ENCODE data around the gene AKAP1. TPM values are rescaled to one million over a fixed set of nuclear protein-coding genes. Genes with fewer than 3 reads are reported as not detected.

AKAP1 gene
- polyA plus RNA-seq, 3 donors: 5.6 to 14.6 (median 6.8) TPM

DNA sequence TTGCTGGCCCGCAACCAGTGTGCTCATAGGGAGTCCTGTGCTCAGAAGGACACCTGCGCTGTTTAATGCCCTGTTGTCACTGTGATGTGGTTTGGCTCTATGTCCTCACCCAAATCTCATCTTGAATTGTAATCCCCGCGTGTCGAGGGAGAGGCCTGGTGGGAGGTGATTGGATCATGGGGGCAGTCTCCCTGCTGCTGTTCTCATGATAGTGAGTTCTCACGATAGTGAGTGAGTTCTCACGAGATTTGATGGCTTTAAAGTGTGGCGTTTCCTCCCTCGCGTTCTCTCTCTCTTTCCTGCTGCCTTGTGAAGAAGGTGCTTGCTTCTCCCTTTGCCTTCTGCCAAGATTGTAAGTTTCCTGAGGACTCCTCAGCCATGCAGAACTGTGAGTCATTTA is 66.8 kb downstream of the AKAP1 start:
- Histone ChIP-seq H3K27ac (ENCODE audit: low read depth in 1 of 2, low read length in 2 of 2) (no peak overlapping the region), H4K20me1 (ENCODE audit: insufficient read depth, low read length) (no peaks in the 10 kb centered on the region), H3K9ac (ENCODE audit: insufficient read depth, low read length, poor library complexity, severe bottlenecking) (no peak overlapping the region), H3K4me1 (ENCODE audit: control insufficient read depth in 1 of 2, insufficient read depth in 2 of 2, low read length in 2 of 2) (peaks cover 19 to 20% of the 10 kb centered on the region in 2 donors), H3K79me2 (ENCODE audit: insufficient read depth, low read length) (no peaks in the 10 kb centered on the region), H2AFZ (ENCODE audit: insufficient read depth, low read depth, low read length, poor library complexity, severe bottlenecking) (no peak overlapping the region), H3K4me3 (replicated peaks in 1 of 3; ENCODE audit: low read depth in 2 of 3, low read length in 3 of 3) (no peak overlapping the region), H3K4me2 (replicated peaks; ENCODE audit: extremely low read depth, low read length, poor library complexity, severe bottlenecking) (no peak overlapping the region), H3K27me3 (ENCODE audit: control insufficient read depth in 2 of 2, insufficient read depth in 2 of 2, low read length in 2 of 2) (no peaks in the 10 kb centered on the region), H3K9me3 (replicated peaks in 1 of 2; ENCODE audit: control insufficient read depth in 1 of 2, insufficient read depth in 1 of 2, low read length in 2 of 2) (peaks cover 14 to 17% of the 10 kb centered on the region in 2 donors), H3K36me3 (replicated peaks in 1 of 2; ENCODE audit: control insufficient read depth in 1 of 2, insufficient read depth in 2 of 2, low read length in 2 of 2) (no peaks in the 10 kb centered on the region)
- 93% methylated on average over 3 of the region's 10 CpGs for WGBS (ENCODE audit: insufficient coverage)
- no peak for DNase-seq
- no peaks in the 10 kb centered on the region for H3K36me3 Mint-ChIP-seq
- TF ChIP-seq, protein P1, sequence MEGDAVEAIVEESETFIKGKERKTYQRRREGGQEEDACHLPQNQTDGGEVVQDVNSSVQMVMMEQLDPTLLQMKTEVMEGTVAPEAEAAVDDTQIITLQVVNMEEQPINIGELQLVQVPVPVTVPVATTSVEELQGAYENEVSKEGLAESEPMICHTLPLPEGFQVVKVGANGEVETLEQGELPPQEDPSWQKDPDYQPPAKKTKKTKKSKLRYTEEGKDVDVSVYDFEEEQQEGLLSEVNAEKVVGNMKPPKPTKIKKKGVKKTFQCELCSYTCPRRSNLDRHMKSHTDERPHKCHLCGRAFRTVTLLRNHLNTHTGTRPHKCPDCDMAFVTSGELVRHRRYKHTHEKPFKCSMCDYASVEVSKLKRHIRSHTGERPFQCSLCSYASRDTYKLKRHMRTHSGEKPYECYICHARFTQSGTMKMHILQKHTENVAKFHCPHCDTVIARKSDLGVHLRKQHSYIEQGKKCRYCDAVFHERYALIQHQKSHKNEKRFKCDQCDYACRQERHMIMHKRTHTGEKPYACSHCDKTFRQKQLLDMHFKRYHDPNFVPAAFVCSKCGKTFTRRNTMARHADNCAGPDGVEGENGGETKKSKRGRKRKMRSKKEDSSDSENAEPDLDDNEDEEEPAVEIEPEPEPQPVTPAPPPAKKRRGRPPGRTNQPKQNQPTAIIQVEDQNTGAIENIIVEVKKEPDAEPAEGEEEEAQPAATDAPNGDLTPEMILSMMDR (IDR thresholded peaks at IDR 0.05): no peak
- peaks cover 0 to 5% (median 4%) of the 10 kb centered on the region in 3 donors for H3K27me3 Mint-ChIP-seq (ENCODE audit: low read depth in 3 of 3)
- intact Hi-C loops (cut with micrococcal nuclease): no loop called here
- peaks cover 24% of the 10 kb centered on the region for H3K4me1 Mint-ChIP-seq
- peaks cover 9 to 26% (median 22%) of the 10 kb centered on the region in 7 donors for H3K9me3 Mint-ChIP-seq
- H3K27ac Mint-ChIP-seq: no peak overlapping the region
- H3K4me3 Mint-ChIP-seq: no peak overlapping the region

DNA sequence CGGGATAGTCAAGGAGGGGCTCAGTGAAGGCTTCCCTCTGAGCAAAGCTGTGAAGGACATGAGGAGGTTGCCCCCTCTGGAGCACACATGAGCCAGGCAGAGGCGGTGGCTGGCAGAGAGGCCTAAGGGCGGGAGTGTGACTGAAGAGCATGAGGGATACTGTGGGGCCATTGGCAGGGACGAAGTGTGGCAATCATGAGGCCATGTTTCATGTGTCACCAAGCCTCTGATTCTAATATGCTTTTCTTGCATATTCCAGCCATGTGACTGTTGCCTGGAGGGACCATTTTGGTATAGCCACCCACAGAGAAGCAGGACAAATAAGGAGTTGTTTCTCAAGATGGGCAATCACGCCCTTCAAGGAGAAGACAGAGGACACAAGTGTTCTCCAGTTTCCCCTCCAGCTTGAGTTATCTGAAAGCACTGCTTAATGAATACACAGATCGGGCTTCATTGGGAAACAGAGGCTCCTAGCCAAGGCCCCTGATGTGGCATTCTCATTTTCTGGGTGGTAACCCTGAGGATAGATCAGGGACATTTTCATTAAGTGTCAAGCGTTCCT is 68.0 kb downstream of the AKAP1 start:
- DNase-seq: no peak
- Histone ChIP-seq H3K79me2 (ENCODE audit: insufficient read depth, low read length) (no peaks in the 10 kb centered on the region), H3K9me3 (replicated peaks in 1 of 2; ENCODE audit: control insufficient read depth in 1 of 2, insufficient read depth in 1 of 2, low read length in 2 of 2) (peaks cover 14 to 16% of the 10 kb centered on the region in 2 donors), H2AFZ (ENCODE audit: insufficient read depth, low read depth, low read length, poor library complexity, severe bottlenecking) (no peak overlapping the region), H3K4me1 (ENCODE audit: control insufficient read depth in 1 of 2, insufficient read depth in 2 of 2, low read length in 2 of 2) (peaks cover 19 to 20% of the 10 kb centered on the region in 2 donors), H3K27me3 (ENCODE audit: control insufficient read depth in 2 of 2, insufficient read depth in 2 of 2, low read length in 2 of 2) (no peaks in the 10 kb centered on the region), H3K27ac (ENCODE audit: low read depth in 1 of 2, low read length in 2 of 2) (no peak overlapping the region), H3K9ac (ENCODE audit: insufficient read depth, low read length, poor library complexity, severe bottlenecking) (no peak overlapping the region), H3K4me2 (replicated peaks; ENCODE audit: extremely low read depth, low read length, poor library complexity, severe bottlenecking) (no peak overlapping the region), H3K4me3 (replicated peaks in 1 of 3; ENCODE audit: low read depth in 2 of 3, low read length in 3 of 3) (no peak overlapping the region), H3K36me3 (replicated peaks in 1 of 2; ENCODE audit: control insufficient read depth in 1 of 2, insufficient read depth in 2 of 2, low read length in 2 of 2) (no peaks in the 10 kb centered on the region), H4K20me1 (ENCODE audit: insufficient read depth, low read length) (no peaks in the 10 kb centered on the region)
- Mint-ChIP-seq H3K27me3 (ENCODE audit: low read depth in 3 of 3) (peaks cover 0 to 5% (median 4%) of the 10 kb centered on the region in 3 donors), H3K36me3 (no peaks in the 10 kb centered on the region), H3K4me3 (no peak overlapping the region), H3K9me3 (peaks cover 9 to 26% (median 22%) of the 10 kb centered on the region in 7 donors), H3K27ac (peak overlapping the region in 1 of 7 donors; percentile 4), H3K4me1 (peaks cover 24% of the 10 kb centered on the region)
- intact Hi-C loops (cut with micrococcal nuclease): no loop called here
- TF ChIP-seq, protein P1 (IDR thresholded peaks at IDR 0.05): no peak
- 98% methylated on average over 7 of the region's 7 CpGs for WGBS (ENCODE audit: insufficient coverage)
